Type B pancreatic cell (in vitro differentiated cells): ENCODE data around the gene SLC35A4. TPM values are rescaled to one million over a fixed set of nuclear protein-coding genes. Genes with fewer than 3 reads are reported as not detected.
A peak's percentile ranks its signal among the peaks of the same experiment; 100 is the strongest.

Source experiments
- DNase-seq: peaks from one replicate; pipeline ENCODE4 v3.0.0; 2021; ENCODE audit warnings: mixed read lengths; ENCODE audit not compliant: unreplicated experiment; ENCODE audit errors: extremely low spot score
- H3K27ac Mint-ChIP-seq: 2 replicates; pipeline ENCODE4 v1.8.0; 2021; ENCODE audit warnings: mild to moderate bottlenecking, mixed read lengths
- H3K27me3 Mint-ChIP-seq: 2 replicates; pipeline ENCODE4 v1.8.0; 2021; ENCODE audit warnings: mixed read lengths
- H3K36me3 Mint-ChIP-seq: 2 replicates; pipeline ENCODE4 v1.8.0; 2021; ENCODE audit warnings: mixed read lengths
- H3K4me1 Mint-ChIP-seq: one replicate; pipeline ENCODE4 v1.8.0; 2021; ENCODE audit warnings: mixed read lengths; ENCODE audit not compliant: unreplicated experiment
- H3K4me3 Mint-ChIP-seq: 2 replicates; pipeline ENCODE4 v1.8.0; 2021; ENCODE audit warnings: mild to moderate bottlenecking, mixed read lengths
- H3K9me3 Mint-ChIP-seq: 2 replicates; pipeline ENCODE4 v1.8.0; 2021; ENCODE audit warnings: mixed read lengths
- total RNA-seq: library from RNA; stranded (reverse); gene quantifications from 2 replicates; pipeline ENCODE4 v1.2.1, GENCODE V29; 2021; ENCODE audit warnings: low replicate concordance
- TF ChIP-seq, protein P1 (sequence below): fragments of 200-600 bp; sonication (generic); conservative IDR thresholded peaks from 2 replicates; pipeline ENCODE4 v1.5.0; 2021; ENCODE audit warnings: antibody characterized with exemption, mild to moderate bottlenecking

SLC35A4 gene
- total RNA-seq, 1 donor from 2014 or later = 85.8 TPM

DNA sequence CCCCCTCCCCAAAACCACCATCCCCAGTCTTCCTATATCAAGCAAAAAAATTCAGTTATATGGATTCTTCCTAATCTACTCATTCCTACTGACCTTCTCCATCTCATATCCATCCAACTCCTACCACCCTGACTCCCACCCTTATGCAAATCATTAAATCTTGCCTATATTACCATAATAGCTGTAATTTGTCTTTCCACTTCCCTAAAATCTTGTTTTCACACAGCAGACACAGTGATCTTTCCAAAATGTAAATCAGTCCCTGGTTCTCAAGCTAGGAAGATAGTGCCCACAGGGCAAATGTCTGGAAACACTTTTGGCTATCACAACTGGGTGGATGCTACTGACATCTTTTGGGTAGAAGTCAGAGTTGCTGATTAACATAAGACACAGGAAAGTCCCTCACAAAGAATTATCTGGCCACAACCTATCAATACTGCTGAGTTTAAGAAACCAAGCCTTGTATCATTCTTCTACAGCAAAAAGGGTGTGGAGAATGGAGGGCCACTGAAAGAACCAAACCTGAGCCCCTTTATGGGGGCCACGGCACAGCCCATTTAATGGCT is 8.8 kb upstream of the SLC35A4 start:
- TF ChIP-seq, protein P1, sequence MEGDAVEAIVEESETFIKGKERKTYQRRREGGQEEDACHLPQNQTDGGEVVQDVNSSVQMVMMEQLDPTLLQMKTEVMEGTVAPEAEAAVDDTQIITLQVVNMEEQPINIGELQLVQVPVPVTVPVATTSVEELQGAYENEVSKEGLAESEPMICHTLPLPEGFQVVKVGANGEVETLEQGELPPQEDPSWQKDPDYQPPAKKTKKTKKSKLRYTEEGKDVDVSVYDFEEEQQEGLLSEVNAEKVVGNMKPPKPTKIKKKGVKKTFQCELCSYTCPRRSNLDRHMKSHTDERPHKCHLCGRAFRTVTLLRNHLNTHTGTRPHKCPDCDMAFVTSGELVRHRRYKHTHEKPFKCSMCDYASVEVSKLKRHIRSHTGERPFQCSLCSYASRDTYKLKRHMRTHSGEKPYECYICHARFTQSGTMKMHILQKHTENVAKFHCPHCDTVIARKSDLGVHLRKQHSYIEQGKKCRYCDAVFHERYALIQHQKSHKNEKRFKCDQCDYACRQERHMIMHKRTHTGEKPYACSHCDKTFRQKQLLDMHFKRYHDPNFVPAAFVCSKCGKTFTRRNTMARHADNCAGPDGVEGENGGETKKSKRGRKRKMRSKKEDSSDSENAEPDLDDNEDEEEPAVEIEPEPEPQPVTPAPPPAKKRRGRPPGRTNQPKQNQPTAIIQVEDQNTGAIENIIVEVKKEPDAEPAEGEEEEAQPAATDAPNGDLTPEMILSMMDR = no peak
- Mint-ChIP-seq H3K4me1 (peaks cover 30% of the 10 kb centered on the region), H3K36me3 (peaks cover 26% of the 10 kb centered on the region), H3K27ac (peak overlapping the region; percentile 86), H3K27me3 (no peaks in the 10 kb centered on the region), H3K4me3 (peak overlapping the region; percentile 95), H3K9me3 (no peaks in the 10 kb centered on the region)
- DNase-seq = no peak

DNA sequence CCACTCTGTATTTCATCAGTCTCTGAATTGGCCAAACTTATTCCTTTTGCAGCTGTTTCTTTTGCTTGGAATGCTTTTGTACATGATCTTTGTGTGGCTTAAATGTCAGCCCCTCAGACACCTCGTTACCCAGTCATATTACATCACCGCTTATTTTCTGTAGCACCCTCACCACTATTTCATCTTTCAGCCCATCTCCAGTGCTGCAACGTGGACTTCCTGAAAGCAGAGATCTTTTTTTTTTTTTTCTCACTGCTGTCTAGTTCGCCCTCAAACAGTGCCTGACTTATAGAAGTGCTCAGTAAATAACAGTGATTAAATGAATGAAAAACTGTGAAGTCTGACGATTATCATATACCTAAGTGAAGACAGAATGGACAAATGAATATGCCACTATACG is 8.2 kb upstream of the SLC35A4 start:
- TF ChIP-seq, protein P1 = no peak
- DNase-seq = no peak
- Mint-ChIP-seq H3K4me1 (peaks cover 30% of the 10 kb centered on the region), H3K27ac (peak overlapping the region; percentile 86), H3K4me3 (peak overlapping the region; percentile 95), H3K36me3 (peaks cover 29% of the 10 kb centered on the region), H3K27me3 (no peaks in the 10 kb centered on the region), H3K9me3 (no peaks in the 10 kb centered on the region)

DNA sequence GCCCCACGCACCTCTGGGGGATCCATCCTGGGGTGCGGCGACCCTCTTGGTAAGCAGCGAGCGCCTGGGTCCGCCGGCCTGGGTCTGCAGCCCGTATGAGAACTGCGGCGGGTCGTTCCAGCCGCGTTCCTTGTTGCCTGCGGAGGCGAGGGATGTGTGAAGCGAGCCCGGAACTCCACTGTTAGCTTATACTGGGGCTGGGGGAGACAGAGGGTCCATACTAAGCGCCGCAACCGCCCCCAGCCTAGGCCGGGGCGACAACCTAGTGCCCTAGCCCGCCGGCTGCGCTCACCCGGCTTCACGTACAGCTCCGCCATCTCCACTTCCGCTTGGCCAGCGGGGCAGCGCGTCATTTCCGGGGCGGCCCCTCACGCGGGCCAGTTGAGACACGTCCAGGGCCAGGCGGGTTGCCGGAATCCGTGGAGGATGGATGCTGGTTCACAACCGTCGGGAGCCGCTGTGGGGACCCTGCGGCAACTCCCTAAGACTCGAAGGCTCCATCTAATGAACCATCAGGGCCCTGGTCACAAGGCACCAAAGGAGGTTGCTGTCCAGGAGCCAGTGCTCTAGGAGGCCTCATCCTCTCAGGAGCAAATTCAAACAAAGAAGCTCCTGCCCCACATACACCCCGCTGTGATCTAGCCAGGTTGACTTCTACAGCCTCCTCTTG is 7.4 kb upstream of the SLC35A4 start, which contains the start of gene SRA1:
Gene SRA1 (minus strand): TSS at position 338 of the 670 bp plus-strand sequence. CDS start 21 bp downstream, at position 317.
- Mint-ChIP-seq H3K27ac (peak within 1 kb of the TSS; percentile 86), H3K27me3 (no peaks in the 10 kb centered on the region), H3K36me3 (peaks cover 29% of the 10 kb centered on the region), H3K4me3 (peak within 1 kb of the TSS; percentile 95), H3K4me1 (peaks cover 30% of the 10 kb centered on the region), H3K9me3 (no peaks in the 10 kb centered on the region)
- TF ChIP-seq, protein P1 = no peak
- peak; percentile 93 for DNase-seq

DNA sequence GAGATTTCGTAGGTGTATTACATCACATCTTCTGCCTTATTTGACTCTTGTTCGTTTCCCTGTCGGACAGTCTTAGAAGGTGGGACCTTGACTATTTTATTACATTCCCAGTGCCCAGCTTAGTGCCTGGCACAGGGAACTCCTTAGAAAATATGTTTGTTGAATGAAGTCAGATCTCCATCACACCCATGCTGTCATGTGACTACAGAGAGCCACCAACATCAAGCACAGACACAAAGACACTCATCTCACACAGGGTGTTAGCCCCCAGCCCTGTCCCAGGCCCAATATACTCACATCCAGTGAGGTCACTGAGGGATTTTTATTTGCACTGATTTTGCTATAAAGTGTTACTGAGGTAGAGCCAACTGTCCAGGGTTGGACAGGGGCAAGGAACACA is 6.7 kb upstream of the SLC35A4 start:
- Mint-ChIP-seq H3K27ac (peak overlapping the region; percentile 86), H3K4me1 (peaks cover 30% of the 10 kb centered on the region), H3K4me3 (peak overlapping the region; percentile 95), H3K27me3 (no peaks in the 10 kb centered on the region), H3K9me3 (no peaks in the 10 kb centered on the region), H3K36me3 (peaks cover 29% of the 10 kb centered on the region)
- TF ChIP-seq, protein P1 = no peak
- DNase-seq = no peak

DNA sequence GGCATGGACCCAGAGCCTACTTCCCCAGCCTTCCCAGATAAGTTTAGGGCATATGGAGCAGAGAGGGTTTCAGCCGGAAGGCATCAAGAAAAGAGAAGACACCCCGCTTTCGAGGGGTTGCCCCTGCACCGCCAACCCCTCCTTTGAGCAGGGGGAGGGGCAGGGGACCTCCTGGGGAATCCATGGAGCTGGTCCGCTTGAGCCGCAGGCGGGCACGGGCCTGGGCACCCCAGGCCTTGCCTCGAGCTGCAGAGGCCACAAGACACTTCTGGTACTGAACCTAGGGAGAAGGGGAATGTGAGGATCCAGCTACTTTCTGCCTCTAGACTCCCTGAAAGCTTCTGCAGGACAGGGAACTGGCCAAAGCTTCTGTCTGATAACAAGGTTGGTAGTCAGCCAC is 6.1 kb upstream of the SLC35A4 start:
- Mint-ChIP-seq H3K27ac (peak overlapping the region; percentile 86), H3K9me3 (no peaks in the 10 kb centered on the region), H3K36me3 (peaks cover 27% of the 10 kb centered on the region), H3K4me1 (peaks cover 28% of the 10 kb centered on the region), H3K4me3 (peak overlapping the region; percentile 95), H3K27me3 (no peaks in the 10 kb centered on the region)
- TF ChIP-seq, protein P1 = no peak
- DNase-seq = no peak
